Hematopoietic multipotent progenitor cell treated with erythropoietin and hydrocortisone succinate and interleukin-3 and kit ligand, for 8 days (in vitro differentiated cells): Measurements from ENCODE around the gene LAMB4.

Experiments
- DNase-seq: peaks from one replicate; pipeline ENCODE4 v3.0.0-alpha.2; 2015

Gene LAMB4

GRCh38 chr7:108078211-108078673 lies 51.9 kb downstream of the LAMB4 start:
- no peak for DNase-seq

GRCh38 chr7:108077709-108078108 lies 52.5 kb downstream of the LAMB4 start:
- DNase-seq: no peak

GRCh38 chr7:108076156-108076555 lies 54.0 kb downstream of the LAMB4 start:
- DNase-seq: no peak

- no peak for DNase-seq
Measured at GRCh38 chr7:108073305-108074070, 56.7 kb downstream of the LAMB4 start.

GRCh38 chr7:108072739-108073138 lies 57.4 kb downstream of the LAMB4 start:
- no peak for DNase-seq

- no peak for DNase-seq
Measured at GRCh38 chr7:108072116-108072515, 58.0 kb downstream of the LAMB4 start.

- no peak for DNase-seq
Measured at GRCh38 chr7:108071551-108071950, 58.6 kb downstream of the LAMB4 start.

- no peak for DNase-seq
Measured at GRCh38 chr7:108069646-108070045, 60.5 kb downstream of the LAMB4 start.

- DNase-seq: no peak
Measured at GRCh38 chr7:108067844-108068243, 62.3 kb downstream of the LAMB4 start.

GRCh38 chr7:108066486-108066885 lies 63.7 kb downstream of the LAMB4 start:
- no peak for DNase-seq

GRCh38 chr7:108063520-108063933 lies 66.6 kb downstream of the LAMB4 start:
- no peak for DNase-seq

GRCh38 chr7:108062250-108063014 lies 67.7 kb downstream of the LAMB4 start:
- DNase-seq: no peak

- no peak for DNase-seq
Measured at GRCh38 chr7:108059526-108059925, 70.6 kb downstream of the LAMB4 start.

GRCh38 chr7:108057951-108058481 lies 72.1 kb downstream of the LAMB4 start:
- no peak for DNase-seq

- DNase-seq: no peak
Measured at GRCh38 chr7:108055611-108056021, 74.5 kb downstream of the LAMB4 start.

GRCh38 chr7:108054537-108054936 lies 75.6 kb downstream of the LAMB4 start:
- no peak for DNase-seq

- DNase-seq: no peak
Measured at GRCh38 chr7:108053250-108053649, 76.9 kb downstream of the LAMB4 start.

GRCh38 chr7:108051454-108051853 lies 78.7 kb downstream of the LAMB4 start:
- DNase-seq: no peak

- no peak for DNase-seq
Measured at GRCh38 chr7:108049962-108050361, 80.2 kb downstream of the LAMB4 start.

GRCh38 chr7:108048422-108048821 lies 81.7 kb downstream of the LAMB4 start:
- no peak for DNase-seq

GRCh38 chr7:108046952-108047506 lies 83.1 kb downstream of the LAMB4 start:
- no peak for DNase-seq

- DNase-seq: no peak
Measured at GRCh38 chr7:108045669-108046068, 84.5 kb downstream of the LAMB4 start.

- DNase-seq: no peak
Measured at GRCh38 chr7:108045154-108045553, 85.0 kb downstream of the LAMB4 start.

- DNase-seq: no peak
Measured at GRCh38 chr7:108044345-108044744, 85.8 kb downstream of the LAMB4 start.
